Activated CD4-positive, alpha-beta T cell treated with anti-CD3 and anti-CD28 coated beads, Interleukin-2, amount 10 ng/mL, durations not matched to agents 7 days and 5 days (primary cell): Measurements from ENCODE around the gene RPS6KA3. TPM values are rescaled to one million over a fixed set of nuclear protein-coding genes. Genes with fewer than 3 reads are reported as not detected.

Experiments used
- CTCF ChIA-PET: fragments of 350-600 bp; sonication (Branson Sonifier 250); formaldehyde crosslinking; loops from one replicate; lab custom pipeline; 2021; ENCODE audit warnings: antibody characterized with exemption; lab: Charles Lee
- POLR2A ChIA-PET: fragments of 350-600 bp; sonication (Branson Sonifier 250); formaldehyde crosslinking; loops from one replicate; lab custom pipeline; 2021; ENCODE audit warnings: antibody characterized with exemption; lab: Charles Lee
- DNase-seq: peaks from one replicate; pipeline ENCODE4 v3.0.0-alpha.2; 2020
- H3K27ac Mint-ChIP-seq: one replicate; pipeline ENCODE4 v1.8.0; 2021; ENCODE audit warnings: mild to moderate bottlenecking, moderate library complexity, mixed read lengths
- H3K27me3 Mint-ChIP-seq: one replicate; pipeline ENCODE4 v1.8.0; 2021; ENCODE audit warnings: mixed read lengths
- H3K36me3 Mint-ChIP-seq: one replicate; pipeline ENCODE4 v1.8.0; 2021; ENCODE audit warnings: low read depth, mixed read lengths
- H3K4me1 Mint-ChIP-seq: one replicate; pipeline ENCODE4 v1.8.0; 2021; ENCODE audit warnings: mixed read lengths
- H3K4me3 Mint-ChIP-seq: one replicate; pipeline ENCODE4 v1.8.0; 2021; ENCODE audit warnings: mild to moderate bottlenecking, moderate library complexity, mixed read lengths
- H3K9me3 Mint-ChIP-seq: one replicate; pipeline ENCODE4 v1.8.0; 2021; ENCODE audit warnings: mixed read lengths
- total RNA-seq, 2 experiments: library from RNA; stranded (reverse); gene quantifications; one replicate each; pipeline ENCODE4 v1.2.3, GENCODE V29; 2021

The RPS6KA3 gene
- total RNA-seq, 2 experiments from 2014 or later = 70.9 to 76.2 TPM

- Mint-ChIP-seq H3K36me3 (peaks cover 2% of the 10 kb centered on the region), H3K27ac (no peak overlapping the region), H3K27me3 (peaks cover 22% of the 10 kb centered on the region), H3K4me1 (no peaks in the 10 kb centered on the region), H3K4me3 (no peak overlapping the region), H3K9me3 (peaks cover 8% of the 10 kb centered on the region)
- DNase-seq = no peak
- ChIA-PET POLR2A (no interaction called here), CTCF (no interaction called here)
Measured at GRCh38 chrX:20280938-20281337, 14.2 kb upstream of the RPS6KA3 start.

- no peak for DNase-seq
- Mint-ChIP-seq H3K9me3 (peaks cover 4% of the 10 kb centered on the region), H3K4me3 (no peak overlapping the region), H3K36me3 (peaks cover 2% of the 10 kb centered on the region), H3K27ac (no peak overlapping the region), H3K27me3 (peaks cover 31% of the 10 kb centered on the region), H3K4me1 (no peaks in the 10 kb centered on the region)
- ChIA-PET CTCF (no interaction called here), POLR2A (no interaction called here)
Measured at GRCh38 chrX:20274121-20274520, 7.4 kb upstream of the RPS6KA3 start.

DNA sequence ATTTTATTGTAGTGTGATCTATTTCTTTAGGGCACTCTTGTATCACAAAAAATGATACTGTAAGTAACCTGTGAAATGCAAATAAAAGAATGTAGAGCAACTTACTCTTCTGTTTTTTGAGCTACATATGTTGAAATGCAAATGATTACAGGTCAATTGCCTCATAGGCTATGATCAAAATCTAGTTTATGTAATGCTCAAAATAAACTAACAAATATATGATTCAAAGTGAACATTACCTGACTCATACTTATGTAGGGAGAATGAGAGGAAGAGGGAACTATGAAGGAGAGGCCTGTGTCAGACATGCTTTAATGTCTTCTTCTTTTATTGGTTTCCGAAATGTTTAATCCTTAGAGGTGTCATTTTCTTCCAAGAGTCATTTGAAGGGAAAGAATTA is 5.0 kb upstream of the RPS6KA3 start:
- no peak overlapping the region for H3K27ac Mint-ChIP-seq
- peaks cover 2% of the 10 kb centered on the region for H3K36me3 Mint-ChIP-seq
- ChIA-PET CTCF (no interaction called here), POLR2A (no interaction called here)
- no peak for DNase-seq
- no peak overlapping the region for H3K4me3 Mint-ChIP-seq
- H3K4me1 Mint-ChIP-seq = peaks cover 3% of the 10 kb centered on the region
- no peaks in the 10 kb centered on the region for H3K9me3 Mint-ChIP-seq
- peaks cover 17% of the 10 kb centered on the region for H3K27me3 Mint-ChIP-seq

DNA sequence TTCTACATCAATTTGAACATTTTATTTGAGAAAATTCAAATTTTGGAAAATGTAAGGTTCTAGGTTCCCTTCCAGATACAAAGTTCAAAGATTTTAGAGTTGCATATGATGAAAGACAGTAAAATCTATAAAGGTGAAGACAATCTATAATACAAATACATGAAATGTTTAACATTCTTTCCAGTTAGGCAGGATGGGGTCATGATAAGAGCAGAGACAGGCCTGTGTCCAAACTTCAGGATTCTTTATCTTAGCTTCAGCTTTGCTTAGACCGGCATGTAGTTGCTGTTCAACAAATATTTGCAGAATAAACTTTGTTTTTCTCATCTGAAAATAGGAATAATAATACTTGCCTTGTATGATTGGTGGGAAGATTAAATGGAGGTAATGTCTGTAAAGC is 4.5 kb upstream of the RPS6KA3 start:
- ChIA-PET CTCF (no interaction called here), POLR2A (no interaction called here)
- Mint-ChIP-seq H3K27ac (no peak overlapping the region), H3K27me3 (peaks cover 12% of the 10 kb centered on the region), H3K4me3 (no peak overlapping the region), H3K36me3 (peaks cover 2% of the 10 kb centered on the region), H3K9me3 (no peaks in the 10 kb centered on the region), H3K4me1 (peaks cover 3% of the 10 kb centered on the region)
- no peak for DNase-seq

- POLR2A ChIA-PET = no interaction called here
- Mint-ChIP-seq H3K27me3 (peaks cover 5% of the 10 kb centered on the region), H3K4me3 (no peak overlapping the region), H3K27ac (no peak overlapping the region), H3K9me3 (no peaks in the 10 kb centered on the region), H3K36me3 (no peaks in the 10 kb centered on the region), H3K4me1 (peaks cover 3% of the 10 kb centered on the region)
- CTCF ChIA-PET = no interaction called here
- no peak for DNase-seq
Measured at GRCh38 chrX:20270562-20270890, 3.8 kb upstream of the RPS6KA3 start.

GRCh38 chrX:20269848-20270561 is 3.3 kb upstream of the RPS6KA3 start:
- POLR2A ChIA-PET = no interaction called here
- no peak for DNase-seq

GRCh38 chrX:20267931-20268701 is 1.4 kb upstream of the RPS6KA3 start:
- H3K9me3 Mint-ChIP-seq = no peaks in the 10 kb centered on the region
- H3K36me3 Mint-ChIP-seq = peaks cover 2% of the 10 kb centered on the region
- H3K4me3 Mint-ChIP-seq = peak overlapping the region; percentile 85
- POLR2A ChIA-PET = no interaction called here
- H3K27ac Mint-ChIP-seq = no peak overlapping the region
- H3K27me3 Mint-ChIP-seq = peaks cover 5% of the 10 kb centered on the region
- peaks cover 17% of the 10 kb centered on the region for H3K4me1 Mint-ChIP-seq
- no peak for DNase-seq
- CTCF ChIA-PET = no interaction called here

More at GRCh38 chrX:20269848-20270561, 3.3 kb upstream of the RPS6KA3 start:
- Mint-ChIP-seq H3K27me3 (peaks cover 5% of the 10 kb centered on the region), H3K4me3 (no peak overlapping the region), H3K27ac (no peak overlapping the region), H3K4me1 (peaks cover 3% of the 10 kb centered on the region), H3K9me3 (no peaks in the 10 kb centered on the region), H3K36me3 (peaks cover under 1% of the 10 kb centered on the region)
- CTCF ChIA-PET = no interaction called here

- Mint-ChIP-seq H3K27me3 (peaks cover 5% of the 10 kb centered on the region), H3K36me3 (peaks cover 2% of the 10 kb centered on the region), H3K9me3 (no peaks in the 10 kb centered on the region), H3K27ac (peak overlapping the region; percentile 95), H3K4me3 (peak overlapping the region; percentile 85), H3K4me1 (peaks cover 18% of the 10 kb centered on the region)
- ChIA-PET CTCF (no interaction called here), POLR2A (no interaction called here)
- no peak for DNase-seq
Measured at GRCh38 chrX:20267607-20267930, 860 bp upstream of the RPS6KA3 start.

DNA sequence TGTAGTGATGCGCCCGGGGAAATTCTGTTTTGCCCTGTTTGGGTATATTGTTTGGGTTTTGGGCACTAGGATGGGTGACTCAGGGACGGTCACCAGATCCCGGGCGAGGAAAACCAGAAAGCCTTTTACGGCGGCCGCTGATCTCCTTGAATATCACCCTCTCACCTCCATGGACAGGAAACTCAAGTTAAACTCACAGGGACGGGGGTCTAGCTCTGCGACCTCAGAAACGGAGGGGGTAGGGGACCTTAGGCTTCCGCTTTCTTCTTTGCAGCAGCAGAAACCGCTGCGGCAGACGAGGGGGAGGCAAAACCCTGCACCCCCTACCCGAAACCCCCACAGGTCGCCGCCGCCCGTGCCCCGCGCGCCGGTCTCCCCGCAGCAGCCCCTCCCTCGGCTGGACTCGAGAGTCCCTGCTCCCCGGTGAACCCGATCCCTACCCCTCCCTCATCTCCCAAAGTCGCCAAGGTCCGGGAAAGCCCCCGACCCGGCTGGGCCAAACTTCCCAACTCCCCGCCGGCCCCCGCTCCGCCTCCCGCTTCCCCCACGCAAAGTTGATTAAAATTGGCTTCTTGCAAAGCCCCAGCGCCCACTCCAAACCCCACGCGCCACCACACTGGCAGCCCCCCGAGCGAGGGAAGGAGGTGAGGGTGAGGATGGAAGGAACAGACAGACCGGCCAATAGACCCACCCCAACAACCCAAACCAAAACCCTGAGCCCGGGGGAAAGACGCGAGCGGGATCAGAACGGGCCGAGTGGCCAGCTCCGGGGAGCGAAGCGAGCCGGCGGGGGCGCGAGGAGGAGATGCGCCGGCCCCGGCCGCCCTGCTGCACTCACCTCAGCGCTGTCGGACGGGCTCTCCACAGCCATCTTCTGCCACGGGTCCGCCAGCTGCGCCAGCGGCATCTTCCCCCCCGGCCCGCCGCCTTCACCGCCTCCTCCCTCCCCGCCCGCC is 705 bp downstream of the RPS6KA3 start:
- POLR2A ChIA-PET = no interaction called here
- H3K27ac Mint-ChIP-seq = peak overlapping the region; percentile 90
- no peaks in the 10 kb centered on the region for H3K9me3 Mint-ChIP-seq
- H3K4me3 Mint-ChIP-seq = peak overlapping the region; percentile 91
- H3K36me3 Mint-ChIP-seq = peaks cover 9% of the 10 kb centered on the region
- CTCF ChIA-PET = no interaction called here
- peaks cover 26% of the 10 kb centered on the region for H3K4me1 Mint-ChIP-seq
- no peaks in the 10 kb centered on the region for H3K27me3 Mint-ChIP-seq
- peak; percentile 26 for DNase-seq

- peak overlapping the region; percentile 91 for H3K4me3 Mint-ChIP-seq
- POLR2A ChIA-PET = no interaction called here
- no peaks in the 10 kb centered on the region for H3K9me3 Mint-ChIP-seq
- peak; percentile 39 for DNase-seq
- H3K27me3 Mint-ChIP-seq = no peaks in the 10 kb centered on the region
- H3K4me1 Mint-ChIP-seq = peaks cover 29% of the 10 kb centered on the region
- peak overlapping the region; percentile 90 for H3K27ac Mint-ChIP-seq
- peaks cover 11% of the 10 kb centered on the region for H3K36me3 Mint-ChIP-seq
- CTCF ChIA-PET = no interaction called here
Measured at GRCh38 chrX:20265221-20265725, 1.4 kb downstream of the RPS6KA3 start.

GRCh38 chrX:20263474-20263873 is 3.2 kb downstream of the RPS6KA3 start:
- H3K9me3 Mint-ChIP-seq = no peaks in the 10 kb centered on the region
- ChIA-PET POLR2A (no interaction called here), CTCF (no interaction called here)
- no peaks in the 10 kb centered on the region for H3K27me3 Mint-ChIP-seq
- H3K36me3 Mint-ChIP-seq = peaks cover 13% of the 10 kb centered on the region
- H3K27ac Mint-ChIP-seq = peak overlapping the region; percentile 82
- H3K4me1 Mint-ChIP-seq = peaks cover 36% of the 10 kb centered on the region
- H3K4me3 Mint-ChIP-seq = peak overlapping the region; percentile 91
- DNase-seq = peak; percentile 15

DNA sequence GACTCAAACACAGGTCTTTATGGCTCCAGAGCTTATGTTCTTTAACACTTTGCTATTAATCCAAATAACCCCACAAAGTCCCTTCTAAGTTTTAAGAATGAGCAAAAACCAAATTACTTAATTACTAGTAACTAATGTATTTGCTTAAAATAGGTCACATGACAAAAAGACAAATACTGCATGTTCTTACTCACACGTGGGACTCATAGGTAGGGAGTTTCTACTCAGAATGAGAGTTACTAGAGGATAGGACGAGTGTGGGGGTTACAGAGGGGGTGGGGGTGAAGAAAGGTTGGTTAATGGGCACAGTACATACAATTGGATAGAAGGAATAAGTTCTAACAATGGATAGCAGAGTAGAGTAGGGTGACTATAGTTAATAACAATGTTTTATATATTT is 5.8 kb downstream of the RPS6KA3 start:
- DNase-seq = no peak
- ChIA-PET POLR2A (no interaction called here), CTCF (no interaction called here)
- peaks cover 40% of the 10 kb centered on the region for H3K4me1 Mint-ChIP-seq
- no peaks in the 10 kb centered on the region for H3K27me3 Mint-ChIP-seq
- H3K9me3 Mint-ChIP-seq = no peaks in the 10 kb centered on the region
- H3K36me3 Mint-ChIP-seq = peaks cover 13% of the 10 kb centered on the region
- no peak overlapping the region for H3K27ac Mint-ChIP-seq
- H3K4me3 Mint-ChIP-seq = no peak overlapping the region
